Breast epithelium (tissue), 4 donors: ENCODE results near the gene TCERG1L. TPM values are rescaled to one million over a fixed set of nuclear protein-coding genes. Genes with fewer than 3 reads are reported as not detected.

Source experiments
- DNase-seq, 2 donors: peaks; one replicate each; pipeline ENCODE4 v3.0.0-alpha.2; 2019; ENCODE audit warnings: low spot score in 2 of 2
- H3K27ac ChIP-seq, 2 donors: fragments of 200-600 bp; sonication (generic) in 1 of 2; one replicate each; pipeline ENCODE4 v1.5.1; 2016 to 2019; ENCODE audit warnings: mild to moderate bottlenecking in 1 of 2
- H3K27me3 ChIP-seq, 2 donors: fragments of 200-600 bp; sonication (generic) in 1 of 2; one replicate each; pipeline versions ENCODE4 v1.5.1 to v1.6.0; 2017 to 2019; ENCODE audit warnings: control low read depth in 1 of 2, mild to moderate bottlenecking in 1 of 2
- H3K36me3 ChIP-seq: fragments of 200-600 bp; one replicate; pipeline ENCODE4 v1.5.1; 2019
- H3K4me1 ChIP-seq, 2 donors: fragments of 200-600 bp; sonication (generic); one replicate each; pipeline ENCODE4 v1.5.1; 2016 to 2019; ENCODE audit warnings: control low read depth in 1 of 2
- H3K4me3 ChIP-seq, 3 donors: fragments of 200-600 bp; sonication (generic); 1 replicate in 2 of 3; 2 replicates in 1 of 3; pipeline ENCODE4 v1.5.1; 2016 to 2019; ENCODE audit warnings: mild to moderate bottlenecking in 3 of 3, moderate library complexity in 2 of 3
- H3K9me3 ChIP-seq, 2 donors: fragments of 200-600 bp; sonication (generic) in 1 of 2; one replicate each; pipeline ENCODE4 v1.5.1; 2016 to 2019; ENCODE audit warnings: control low read depth in 1 of 2
- CTCF ChIP-seq, 3 donors: fragments of 450-650 bp; IDR thresholded peaks; one replicate each; pipeline ENCODE4 v1.5.1; 2016 to 2017; ENCODE audit warnings: antibody characterized with exemption in 3 of 3, mild to moderate bottlenecking in 3 of 3, moderate library complexity in 3 of 3
- POLR2A ChIP-seq: fragments of 450-650 bp; IDR thresholded peaks from one replicate; pipeline ENCODE4 v1.6.1; 2016; ENCODE audit warnings: antibody characterized with exemption, mild to moderate bottlenecking, moderate library complexity
- POLR2AphosphoS5 ChIP-seq, 3 donors: sonication (generic); formaldehyde crosslinking; IDR thresholded peaks; one replicate each; pipeline ENCODE4 v1.6.1; 2017; ENCODE audit warnings: antibody characterized with exemption in 3 of 3
- intact Hi-C: fragments of 100-400 bp; cut with DNase I; formaldehyde crosslinking; loops from one replicate; pipeline ENCODE4 v1.15.1; 2023; ENCODE audit warnings: low total_unique reads
- total RNA-seq, 3 donors: library from RNA; depleted of rRNA; stranded (reverse); fragments of >200 nt; gene quantifications; one replicate each; pipeline ENCODE4 v1.1.0, GENCODE V29; 2016

Gene TCERG1L
- total RNA-seq, 3 donors from 2014 or later = under 0.01 to 0.88 TPM; not detected in 1

DNA sequence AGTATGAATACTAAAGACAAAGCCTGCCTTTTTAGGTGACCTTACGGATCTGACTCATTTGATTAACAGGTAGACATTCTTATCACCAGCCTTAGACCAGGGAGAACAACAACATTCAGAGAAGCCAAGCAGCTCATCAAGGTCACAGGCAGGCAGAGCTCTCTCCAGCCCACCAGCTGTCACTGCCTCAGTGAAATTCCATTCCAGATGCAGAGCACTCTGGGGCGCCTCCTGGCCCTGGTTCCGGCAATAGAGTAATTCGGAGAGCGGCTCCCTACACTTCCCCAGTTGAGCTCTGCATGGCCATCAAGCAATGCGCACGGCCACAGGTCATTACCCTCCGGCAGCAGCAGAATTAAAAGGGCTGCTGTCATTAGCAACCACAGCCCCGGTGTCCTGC, 164.7 kb downstream of the TCERG1L start:
- Histone ChIP-seq H3K36me3 (no peaks in the 10 kb centered on the region), H3K4me1 (no peaks in the 10 kb centered on the region), H3K27ac (no peak overlapping the region), H3K9me3 (peaks cover under 1 to 15% of the 10 kb centered on the region in 2 donors), H3K4me3 (no peak overlapping the region), H3K27me3 (peaks cover 0 to 9% of the 10 kb centered on the region in 2 donors)
- DNase-seq = peak in 1 of 2 donors; percentile 30
- TF ChIP-seq POLR2A (no peak), CTCF (IDR thresholded peaks at IDR 0.05) (no peak), POLR2AphosphoS5 (IDR thresholded peaks at IDR 0.05) (no peak)
- intact Hi-C loops = no loop called here

- no peak overlapping the region for H3K4me3 ChIP-seq
- intact Hi-C loops = no loop called here
- no peak overlapping the region for H3K27ac ChIP-seq
- H3K9me3 ChIP-seq = peaks cover 0 to 5% of the 10 kb centered on the region in 2 donors
- no peak for DNase-seq
- H3K36me3 ChIP-seq = no peaks in the 10 kb centered on the region
- H3K27me3 ChIP-seq = peaks cover 0 to 16% of the 10 kb centered on the region in 2 donors
- H3K4me1 ChIP-seq = no peaks in the 10 kb centered on the region
- TF ChIP-seq POLR2A = no peak
- TF ChIP-seq POLR2AphosphoS5 (IDR thresholded peaks at IDR 0.05) = no peak
- no peak for TF ChIP-seq CTCF (IDR thresholded peaks at IDR 0.05)
Measured at GRCh38 chr10:131145756-131146155, 165.8 kb downstream of the TCERG1L start.

DNA sequence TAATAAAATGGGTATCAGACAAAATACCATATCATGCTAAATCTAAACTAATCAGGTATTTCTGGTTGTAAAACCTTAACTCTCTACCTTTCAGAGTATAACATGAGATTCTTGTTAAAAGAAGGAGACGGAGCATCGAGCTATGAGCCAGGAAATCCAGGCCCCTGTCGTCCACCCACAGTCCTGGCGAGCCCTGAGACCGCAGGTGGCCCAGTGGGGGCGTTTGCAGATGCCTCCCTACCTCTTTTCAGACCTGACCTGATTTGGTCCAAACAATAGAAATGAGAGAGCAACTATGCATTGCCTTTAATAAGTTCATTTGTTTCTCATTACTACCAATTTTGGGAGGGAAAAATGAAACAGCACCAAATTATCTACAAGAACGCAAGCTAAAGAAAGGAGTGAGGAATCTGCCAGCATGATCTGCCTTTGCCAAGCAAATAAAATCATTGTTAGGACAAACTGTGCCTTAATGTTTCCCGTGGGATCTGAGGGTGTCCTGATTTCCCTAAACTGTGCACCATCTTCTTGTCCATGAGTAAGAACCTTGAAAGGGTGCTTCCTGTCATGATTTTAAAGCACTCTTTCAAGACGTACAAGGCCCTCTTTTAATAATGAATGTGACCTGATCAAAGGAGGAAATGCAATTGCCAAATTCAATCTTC, 166.7 kb downstream of the TCERG1L start:
- Histone ChIP-seq H3K27ac (no peak overlapping the region), H3K4me3 (no peak overlapping the region), H3K9me3 (no peaks in the 10 kb centered on the region), H3K4me1 (no peaks in the 10 kb centered on the region), H3K27me3 (peaks cover 0 to 16% of the 10 kb centered on the region in 2 donors), H3K36me3 (no peaks in the 10 kb centered on the region)
- intact Hi-C loops = no loop called here
- no peak for DNase-seq
- TF ChIP-seq POLR2AphosphoS5 (IDR thresholded peaks at IDR 0.05) (no peak), POLR2A (no peak), CTCF (IDR thresholded peaks at IDR 0.05) (no peak)

- Histone ChIP-seq H3K4me3 (no peak overlapping the region), H3K36me3 (no peaks in the 10 kb centered on the region), H3K9me3 (no peaks in the 10 kb centered on the region), H3K27ac (no peak overlapping the region), H3K27me3 (peaks cover 0 to 16% of the 10 kb centered on the region in 2 donors), H3K4me1 (no peaks in the 10 kb centered on the region)
- no peak for TF ChIP-seq POLR2AphosphoS5 (IDR thresholded peaks at IDR 0.05)
- no peak for TF ChIP-seq POLR2A
- TF ChIP-seq CTCF (IDR thresholded peaks at IDR 0.05) = no peak
- DNase-seq = no peak
- intact Hi-C loops = no loop called here
Measured at GRCh38 chr10:131144196-131144595, 167.3 kb downstream of the TCERG1L start.

GRCh38 chr10:131143425-131144165, 167.9 kb downstream of the TCERG1L start:
- intact Hi-C loops = no loop called here
- no peaks in the 10 kb centered on the region for H3K4me1 ChIP-seq
- H3K4me3 ChIP-seq = no peak overlapping the region
- DNase-seq = peak in 1 of 2 donors; percentile 24
- H3K27me3 ChIP-seq = peaks cover 0 to 16% of the 10 kb centered on the region in 2 donors
- TF ChIP-seq POLR2A = no peak
- no peak for TF ChIP-seq CTCF (IDR thresholded peaks at IDR 0.05)
- no peak for TF ChIP-seq POLR2AphosphoS5 (IDR thresholded peaks at IDR 0.05)
- H3K27ac ChIP-seq = no peak overlapping the region
- H3K36me3 ChIP-seq = no peaks in the 10 kb centered on the region
- H3K9me3 ChIP-seq = no peaks in the 10 kb centered on the region
